PC-3 (cell line): Measurements from ENCODE around the gene TRMT5. TPM values are rescaled to one million over a fixed set of nuclear protein-coding genes. Genes with fewer than 3 reads are reported as not detected.

Experiments
- ATAC-seq: fragments of 200-7000 bp; cut with Tn5 transposase; 2 replicates; pipeline ENCODE4 v1.9.1; 2020; ENCODE audit warnings: mild to moderate bottlenecking, moderate library complexity
- BruUV-seq: library from RNA; stranded (reverse); fragments of 400-500 nt; replicated peaks from 2 replicates; lab custom pipeline; 2021; lab: Mats Ljungman, UMichigan
- CTCF ChIA-PET: fragments of 300-600 bp; sonication (Branson Sonifier 250); formaldehyde crosslinking; loops from one replicate; lab custom pipeline; 2022; ENCODE audit warnings: antibody characterized with exemption; lab: Charles Lee
- POLR2A ChIA-PET: fragments of 300-600 bp; sonication (Branson Sonifier 250); formaldehyde crosslinking; loops from one replicate; lab custom pipeline; 2022; ENCODE audit warnings: antibody characterized with exemption; ENCODE audit not compliant: unreplicated experiment; lab: Charles Lee
- DNase-seq: peaks from one replicate; pipeline ENCODE4 v3.0.0-alpha.2; 2015
- H2AFZ ChIP-seq: fragments of 300-600 bp; sonication (generic); 2 replicates; pipeline ENCODE4 v1.6.0; 2016; ENCODE audit warnings: antibody characterized with exemption, low read length
- H3F3A ChIP-seq: fragments of 300-600 bp; sonication (generic); one replicate; pipeline ENCODE4 v1.6.0; 2017; ENCODE audit warnings: antibody characterized with exemption, low read length, control low read depth, mild to moderate bottlenecking; ENCODE audit not compliant: unreplicated experiment
- H3K27ac ChIP-seq: fragments of 300-600 bp; sonication (generic); 2 replicates; pipeline ENCODE4 v1.5.1; 2016; ENCODE audit warnings: mild to moderate bottlenecking, low read length
- H3K27me3 ChIP-seq: fragments of 300-600 bp; sonication (generic); 2 replicates; pipeline ENCODE4 v1.6.1; 2016; ENCODE audit warnings: low read length, mixed read lengths
- H3K36me3 ChIP-seq: fragments of 300-600 bp; sonication (generic); 2 replicates; pipeline ENCODE4 v1.6.1; 2016; ENCODE audit warnings: low read depth, mixed run types, low read length, mixed read lengths
- H3K4me1 ChIP-seq: fragments of 300-600 bp; sonication (generic); 2 replicates; pipeline ENCODE4 v1.5.1; 2016; ENCODE audit warnings: low read length; ENCODE audit not compliant: insufficient read depth
- H3K4me2 ChIP-seq: fragments of 300-600 bp; sonication (generic); 2 replicates; pipeline ENCODE4 v1.6.0; 2016; ENCODE audit warnings: low read length
- H3K4me3 ChIP-seq: fragments of 300-600 bp; sonication (generic); 2 replicates; pipeline ENCODE4 v1.5.1; 2016; ENCODE audit warnings: mild to moderate bottlenecking, low read length, mixed read lengths
- H3K79me2 ChIP-seq: fragments of 300-600 bp; sonication (generic); 2 replicates; pipeline ENCODE4 v1.6.1; 2017; ENCODE audit warnings: low read length, mixed read lengths
- H3K9ac ChIP-seq: fragments of 300-600 bp; sonication (generic); 2 replicates; pipeline ENCODE4 v1.6.0; 2016; ENCODE audit warnings: mild to moderate bottlenecking, low read length
- H3K9me2 ChIP-seq: fragments of 300-600 bp; sonication (generic); replicated peaks from 2 replicates; pipeline ENCODE4 v1.6.1; 2016; ENCODE audit warnings: mixed run types, low read length, mixed read lengths
- H3K9me3 ChIP-seq: fragments of 300-600 bp; sonication (generic); 2 replicates; pipeline ENCODE4 v1.6.1; 2016; ENCODE audit warnings: low read length, mixed read lengths
- H4K20me1 ChIP-seq: fragments of 300-600 bp; sonication (generic); 2 replicates; pipeline ENCODE4 v1.6.1; 2016; ENCODE audit warnings: low read length, mixed read lengths
- EZH2 ChIP-seq: fragments of 300-600 bp; sonication (generic); IDR thresholded peaks from one replicate; pipeline ENCODE4 v1.6.1; 2017; ENCODE audit warnings: antibody characterized with exemption, mild to moderate bottlenecking, low read length; ENCODE audit not compliant: unreplicated experiment
- EZH2phosphoT487 ChIP-seq: fragments of 300-600 bp; sonication (generic); IDR thresholded peaks from 2 replicates; pipeline ENCODE4 v1.6.1; 2018; ENCODE audit warnings: mild to moderate bottlenecking, antibody characterized with exemption, low read length, borderline replicate concordance
- intact Hi-C: fragments of 100-400 bp; cut with micrococcal nuclease; formaldehyde crosslinking; loops from 2 replicates; pipeline ENCODE4 v1.9.0; 2023
- total RNA-seq: library from RNA; depleted of rRNA; stranded (reverse); fragments of >200 nt; gene quantifications from 2 replicates; pipeline ENCODE4 v1.2.3, GENCODE V29; 2014
- TF ChIP-seq, protein P1 (sequence below): fragments of 300-600 bp; sonication (generic); conservative IDR thresholded peaks from 2 replicates; pipeline ENCODE4 v1.5.1; 2017; ENCODE audit warnings: antibody characterized with exemption, low read depth, mild to moderate bottlenecking, low read length

TRMT5 gene
- total RNA-seq, 1 experiment from 2014 or later = 12.8 TPM

DNA sequence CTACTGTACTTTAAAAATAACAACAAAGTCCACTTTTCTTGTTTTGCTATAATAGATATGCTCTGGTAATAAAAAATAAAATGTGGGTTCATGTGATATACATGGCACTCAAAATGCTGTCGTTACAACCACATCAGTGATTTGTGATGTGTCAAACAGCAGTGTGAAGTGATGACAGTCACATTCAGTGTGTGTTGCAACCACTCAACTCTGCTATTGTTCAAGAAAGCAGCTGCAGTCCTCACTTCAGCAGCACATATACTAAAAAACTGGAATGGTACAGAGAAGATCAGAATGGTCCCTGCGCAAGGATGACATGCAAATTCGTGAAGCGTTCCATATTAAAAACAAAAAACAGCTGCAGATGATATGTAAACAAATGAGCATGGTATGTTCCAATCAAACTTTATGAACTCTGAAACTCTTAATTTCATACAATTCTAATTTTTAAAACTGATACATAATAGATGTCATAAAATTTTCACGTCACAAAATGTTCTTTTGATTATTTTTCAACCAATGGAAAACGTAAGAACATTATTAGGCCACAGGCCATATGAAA, 6.7 kb downstream of the TRMT5 start:
- Histone ChIP-seq H3K4me3 (no peak overlapping the region), H3K4me2 (no peak overlapping the region), H3K9me2 (no peaks in the 10 kb centered on the region), H3K27me3 (no peaks in the 10 kb centered on the region), H3K79me2 (peaks cover 25% of the 10 kb centered on the region), H3K9ac (no peak overlapping the region), H2AFZ (no peak overlapping the region), H3K27ac (no peak overlapping the region), H3K9me3 (no peaks in the 10 kb centered on the region), H3F3A (no peaks in the 10 kb centered on the region), H3K4me1 (peaks cover 19% of the 10 kb centered on the region), H3K36me3 (peaks cover 25% of the 10 kb centered on the region), H4K20me1 (no peaks in the 10 kb centered on the region)
- ATAC-seq = no peak
- no TSS peak for BruUV-seq
- TF ChIP-seq EZH2phosphoT487 (no peak), EZH2 (no peak)
- TF ChIP-seq, protein P1, sequence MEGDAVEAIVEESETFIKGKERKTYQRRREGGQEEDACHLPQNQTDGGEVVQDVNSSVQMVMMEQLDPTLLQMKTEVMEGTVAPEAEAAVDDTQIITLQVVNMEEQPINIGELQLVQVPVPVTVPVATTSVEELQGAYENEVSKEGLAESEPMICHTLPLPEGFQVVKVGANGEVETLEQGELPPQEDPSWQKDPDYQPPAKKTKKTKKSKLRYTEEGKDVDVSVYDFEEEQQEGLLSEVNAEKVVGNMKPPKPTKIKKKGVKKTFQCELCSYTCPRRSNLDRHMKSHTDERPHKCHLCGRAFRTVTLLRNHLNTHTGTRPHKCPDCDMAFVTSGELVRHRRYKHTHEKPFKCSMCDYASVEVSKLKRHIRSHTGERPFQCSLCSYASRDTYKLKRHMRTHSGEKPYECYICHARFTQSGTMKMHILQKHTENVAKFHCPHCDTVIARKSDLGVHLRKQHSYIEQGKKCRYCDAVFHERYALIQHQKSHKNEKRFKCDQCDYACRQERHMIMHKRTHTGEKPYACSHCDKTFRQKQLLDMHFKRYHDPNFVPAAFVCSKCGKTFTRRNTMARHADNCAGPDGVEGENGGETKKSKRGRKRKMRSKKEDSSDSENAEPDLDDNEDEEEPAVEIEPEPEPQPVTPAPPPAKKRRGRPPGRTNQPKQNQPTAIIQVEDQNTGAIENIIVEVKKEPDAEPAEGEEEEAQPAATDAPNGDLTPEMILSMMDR = no peak
- DNase-seq = no peak
- intact Hi-C loops = no loop called here
- ChIA-PET CTCF (no interaction called here), POLR2A (interaction anchor here (0.5 kb wide), 1 partner anchor 9 kb away, joined by 3 read pairs; no protein-coding TSS in a partner anchor)

DNA sequence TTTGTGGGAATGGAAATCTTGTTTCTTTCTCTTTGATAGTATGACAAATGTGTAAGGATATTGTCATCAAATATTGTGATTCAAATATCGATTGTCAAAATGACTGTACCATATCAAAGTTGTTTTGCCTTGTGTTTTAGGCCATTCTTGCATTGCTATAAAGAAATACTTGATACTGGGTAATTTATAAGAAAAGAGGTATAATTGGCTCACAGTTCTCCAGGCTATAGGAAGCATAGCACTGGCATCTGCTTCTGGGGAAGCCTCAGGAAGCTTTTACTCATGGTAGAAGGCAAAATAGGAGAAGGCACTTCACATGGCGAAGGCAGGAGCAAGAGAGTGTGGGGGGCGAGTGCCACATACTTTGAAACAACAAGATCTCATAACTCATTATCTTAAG, 7.8 kb downstream of the TRMT5 start:
- Histone ChIP-seq H3F3A (no peaks in the 10 kb centered on the region), H3K27me3 (no peaks in the 10 kb centered on the region), H3K9me3 (no peaks in the 10 kb centered on the region), H4K20me1 (no peaks in the 10 kb centered on the region), H3K27ac (no peak overlapping the region), H3K9ac (no peak overlapping the region), H3K4me3 (no peak overlapping the region), H3K4me1 (peaks cover 8% of the 10 kb centered on the region), H3K9me2 (no peaks in the 10 kb centered on the region), H2AFZ (no peak overlapping the region), H3K36me3 (peaks cover 25% of the 10 kb centered on the region), H3K4me2 (no peak overlapping the region), H3K79me2 (peaks cover 14% of the 10 kb centered on the region)
- no TSS peak for BruUV-seq
- no peak for ATAC-seq
- ChIA-PET POLR2A (no interaction called here), CTCF (no interaction called here)
- DNase-seq = no peak
- intact Hi-C loops = no loop called here
- TF ChIP-seq EZH2phosphoT487 (no peak), EZH2 (no peak)
- TF ChIP-seq, protein P1 = no peak

DNA sequence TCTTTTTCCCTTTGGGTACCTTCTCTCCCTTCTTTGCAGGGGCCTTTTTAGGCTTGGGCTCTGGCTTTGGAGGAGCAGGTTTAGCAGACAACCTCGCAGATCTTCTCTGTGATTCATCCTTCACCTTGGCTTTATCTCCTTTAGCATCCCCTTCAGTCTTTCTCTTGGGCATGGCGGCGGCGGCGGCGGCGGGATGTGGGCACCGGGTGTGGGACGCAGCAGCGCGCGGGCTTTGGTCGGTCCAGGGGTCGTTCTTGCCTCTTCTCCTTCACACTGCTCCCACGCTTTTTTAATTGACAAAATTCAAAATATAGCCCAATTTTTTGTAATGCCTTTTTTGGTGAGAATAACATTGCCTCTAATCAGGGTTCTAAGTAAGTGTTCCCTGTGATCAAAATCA, 8.6 kb downstream of the TRMT5 start:
- Histone ChIP-seq H3K4me3 (no peak overlapping the region), H3K4me1 (no peaks in the 10 kb centered on the region), H3K27ac (no peak overlapping the region), H4K20me1 (no peaks in the 10 kb centered on the region), H3K27me3 (no peaks in the 10 kb centered on the region), H3K9me2 (no peaks in the 10 kb centered on the region), H3K9ac (no peak overlapping the region), H3F3A (no peaks in the 10 kb centered on the region), H3K79me2 (peaks cover 6% of the 10 kb centered on the region; the same call in 1 of the 2 replicates), H3K9me3 (no peaks in the 10 kb centered on the region), H3K4me2 (no peak overlapping the region), H2AFZ (no peak overlapping the region), H3K36me3 (peaks cover 20% of the 10 kb centered on the region)
- DNase-seq = no peak
- BruUV-seq = no TSS peak
- intact Hi-C loops = no loop called here
- no peak for ATAC-seq
- ChIA-PET POLR2A (interaction anchor here (0.8 kb wide), 1 partner anchor 711 kb away, joined by 3 read pairs; no protein-coding TSS in a partner anchor), CTCF (no interaction called here)
- TF ChIP-seq EZH2phosphoT487 = no peak
- TF ChIP-seq, protein P1 = no peak
